Colonic mucosa (tissue), 4 donors: ENCODE data around the gene CAMK1D. TPM values are rescaled to one million over a fixed set of nuclear protein-coding genes. Genes with fewer than 3 reads are reported as not detected.
A peak's percentile ranks its signal among the peaks of the same experiment; 100 is the strongest.
"Not testable (repeated sequence)": the region's sequence is repeated elsewhere in the genome, so short reads cannot be mapped to it uniquely, and the experiment has no call there.

Experiments used
- DNase-seq: peaks from one replicate; pipeline ENCODE4 v3.0.0-alpha.2; 2020
- H3K27ac ChIP-seq: fragments of 200-600 bp; one replicate; pipeline ENCODE4 v1.8.0; 2021
- H3K27me3 ChIP-seq: fragments of 200-600 bp; one replicate; pipeline ENCODE4 v1.8.0; 2021
- H3K36me3 ChIP-seq: fragments of 200-600 bp; one replicate; pipeline ENCODE4 v1.8.0; 2021
- H3K4me1 ChIP-seq: fragments of 200-600 bp; one replicate; pipeline ENCODE4 v1.8.0; 2021; ENCODE audit warnings: mild to moderate bottlenecking
- H3K4me3 ChIP-seq: fragments of 200-600 bp; one replicate; pipeline ENCODE4 v1.8.0; 2021
- H3K9ac ChIP-seq, 2 donors: one replicate each; pipeline ENCODE4 v1.7.0; 2013; ENCODE audit warnings: control low read depth in 2 of 2, low read depth in 2 of 2, low read length in 2 of 2
- H3K9me3 ChIP-seq: fragments of 200-600 bp; one replicate; pipeline ENCODE4 v1.8.0; 2021
- intact Hi-C: fragments of 100-400 bp; cut with DNase I; formaldehyde crosslinking; loops from one replicate; pipeline ENCODE4 v1.14.1; 2022
- total RNA-seq, 2 donors: library from RNA; stranded (reverse); fragmentation: NEBNext Ultra II Directional in 1 of 2; extraction: Animal tissue kit (Norgen Biotek cat#: 25700) in 1 of 2; gene quantifications; one replicate each; pipeline ENCODE4 v1.2.1, GENCODE V29; 2021
- TF ChIP-seq, protein P1 (sequence below): fragments of 200-600 bp; IDR thresholded peaks from one replicate; pipeline ENCODE4 v1.8.0; 2022; ENCODE audit warnings: antibody characterized with exemption, mild to moderate bottlenecking
- donor health status: healthy.
- donor health status: DM: no; HTN: no; CAD: no.
- donor health status: DM: no; HTN: no; CAD: no.

Gene CAMK1D
- total RNA-seq, 2 donors from 2014 or later, result 21.3 to 29.7 TPM

DNA sequence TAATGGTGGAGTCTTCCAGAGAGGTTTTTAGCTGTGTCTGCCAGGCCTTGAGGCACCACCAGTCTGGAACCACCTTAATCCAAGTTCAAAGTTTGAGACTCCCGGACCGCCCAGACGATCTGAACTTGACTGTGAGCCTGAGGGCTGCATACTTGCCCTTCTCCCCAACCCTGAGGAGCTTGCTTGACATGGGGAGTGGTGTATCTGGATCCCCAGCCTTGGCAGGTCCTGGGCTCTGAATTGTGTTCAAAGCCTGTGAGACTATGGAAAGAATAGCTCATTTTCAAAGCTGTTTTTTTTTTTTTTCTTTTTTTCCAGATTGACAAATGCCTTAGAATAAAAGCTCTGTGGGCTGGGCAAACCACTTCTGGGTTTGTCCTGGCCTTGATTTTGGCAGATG, 22.3 kb upstream of the CAMK1D start:
- DNase-seq, result no peak
- intact Hi-C loops, result no loop called here
- TF ChIP-seq, protein P1, sequence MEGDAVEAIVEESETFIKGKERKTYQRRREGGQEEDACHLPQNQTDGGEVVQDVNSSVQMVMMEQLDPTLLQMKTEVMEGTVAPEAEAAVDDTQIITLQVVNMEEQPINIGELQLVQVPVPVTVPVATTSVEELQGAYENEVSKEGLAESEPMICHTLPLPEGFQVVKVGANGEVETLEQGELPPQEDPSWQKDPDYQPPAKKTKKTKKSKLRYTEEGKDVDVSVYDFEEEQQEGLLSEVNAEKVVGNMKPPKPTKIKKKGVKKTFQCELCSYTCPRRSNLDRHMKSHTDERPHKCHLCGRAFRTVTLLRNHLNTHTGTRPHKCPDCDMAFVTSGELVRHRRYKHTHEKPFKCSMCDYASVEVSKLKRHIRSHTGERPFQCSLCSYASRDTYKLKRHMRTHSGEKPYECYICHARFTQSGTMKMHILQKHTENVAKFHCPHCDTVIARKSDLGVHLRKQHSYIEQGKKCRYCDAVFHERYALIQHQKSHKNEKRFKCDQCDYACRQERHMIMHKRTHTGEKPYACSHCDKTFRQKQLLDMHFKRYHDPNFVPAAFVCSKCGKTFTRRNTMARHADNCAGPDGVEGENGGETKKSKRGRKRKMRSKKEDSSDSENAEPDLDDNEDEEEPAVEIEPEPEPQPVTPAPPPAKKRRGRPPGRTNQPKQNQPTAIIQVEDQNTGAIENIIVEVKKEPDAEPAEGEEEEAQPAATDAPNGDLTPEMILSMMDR, result no peak
- Histone ChIP-seq H3K4me1 (no peaks in the 10 kb centered on the region), H3K27ac (no peak overlapping the region), H3K27me3 (no peaks in the 10 kb centered on the region), H3K9me3 (no peaks in the 10 kb centered on the region), H3K4me3 (no peak overlapping the region), H3K9ac (no peak overlapping the region), H3K36me3 (no peaks in the 10 kb centered on the region)

DNA sequence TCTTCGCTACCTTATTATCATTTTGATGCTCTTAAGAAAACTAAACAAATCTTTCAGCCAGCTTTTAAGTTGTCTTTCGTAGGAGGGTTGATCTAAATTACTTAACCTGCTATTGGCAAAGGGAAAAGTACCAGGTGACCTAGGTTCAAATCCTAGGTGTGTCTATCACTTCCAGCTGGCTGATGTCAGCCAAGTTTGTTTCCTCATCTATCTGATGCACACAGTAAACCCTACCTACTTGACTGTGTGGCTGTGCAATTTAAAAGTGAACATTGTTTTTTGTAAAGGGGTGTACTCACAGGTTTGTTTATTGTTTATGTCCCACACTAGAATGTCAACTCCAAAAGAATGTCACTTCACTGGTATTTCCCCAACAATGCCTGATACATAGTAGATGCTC, 21.9 kb upstream of the CAMK1D start:
- Histone ChIP-seq H3K27ac (no peak overlapping the region), H3K4me3 (no peak overlapping the region), H3K9ac (no peak overlapping the region), H3K9me3 (no peaks in the 10 kb centered on the region), H3K4me1 (no peaks in the 10 kb centered on the region), H3K36me3 (no peaks in the 10 kb centered on the region), H3K27me3 (no peaks in the 10 kb centered on the region)
- TF ChIP-seq, protein P1, result no peak
- DNase-seq, result no peak
- intact Hi-C loops, result no loop called here

- H3K9me3 ChIP-seq, H3K36me3 ChIP-seq, intact Hi-C loops, H3K4me1 ChIP-seq, H3K9ac ChIP-seq, DNase-seq, H3K4me3 ChIP-seq, H3K27me3 ChIP-seq, H3K27ac ChIP-seq: not testable (repeated sequence)
These were observed 21.0 kb upstream of the CAMK1D start for GRCh38 chr10:12328312-12328711.

DNA sequence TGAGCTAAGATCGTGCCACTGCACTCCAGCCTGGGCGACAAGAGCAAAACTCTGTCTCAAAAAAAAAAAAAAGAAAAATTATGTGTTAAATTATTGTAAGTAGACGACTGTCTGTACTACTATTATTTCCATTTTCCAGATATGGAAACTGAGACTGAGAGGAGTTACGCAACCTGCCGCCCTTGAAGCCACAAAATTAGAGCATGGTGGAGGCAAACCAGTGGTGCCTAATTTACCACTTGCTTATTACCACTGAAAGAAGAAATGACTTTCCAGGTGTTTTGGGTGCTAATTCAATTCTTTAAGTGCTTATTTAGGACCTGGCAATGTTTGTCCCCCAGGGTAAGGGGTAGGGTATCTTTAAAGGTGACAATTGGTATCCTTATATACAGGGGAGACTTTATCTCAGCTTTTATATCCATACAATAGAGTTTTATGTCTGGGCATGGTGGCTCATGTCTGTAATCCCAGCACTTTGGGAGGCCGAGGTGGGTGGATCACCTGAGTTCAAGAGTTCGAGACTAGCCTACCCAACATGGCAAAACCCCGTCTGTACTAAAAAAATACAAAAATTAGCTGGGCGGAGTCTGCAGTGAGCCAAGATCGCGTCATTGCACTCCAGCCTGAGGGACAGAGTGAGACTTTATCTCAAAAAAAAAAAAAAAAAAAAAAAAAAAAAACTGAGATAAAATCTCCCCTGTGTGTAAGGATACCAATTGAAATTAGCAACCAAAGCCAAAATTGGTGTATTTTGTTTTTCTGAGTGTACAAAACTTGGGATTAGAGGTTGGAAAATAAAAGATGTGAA, 16.6 kb upstream of the CAMK1D start:
- no peak for DNase-seq
- Histone ChIP-seq H3K4me1 (no peaks in the 10 kb centered on the region), H3K27ac (no peak overlapping the region), H3K9me3 (no peaks in the 10 kb centered on the region), H3K36me3 (no peaks in the 10 kb centered on the region), H3K9ac (no peak overlapping the region), H3K27me3 (no peaks in the 10 kb centered on the region), H3K4me3 (no peak overlapping the region)
- TF ChIP-seq, protein P1, result no peak
- intact Hi-C loops, result no loop called here

- H3K4me1 ChIP-seq, result no peaks in the 10 kb centered on the region
- intact Hi-C loops, result no loop called here
- no peaks in the 10 kb centered on the region for H3K27me3 ChIP-seq
- DNase-seq, result peak; percentile 26
- H3K27ac ChIP-seq, result no peak overlapping the region
- H3K9ac ChIP-seq, result no peak overlapping the region
- no peaks in the 10 kb centered on the region for H3K9me3 ChIP-seq
- H3K36me3 ChIP-seq, result no peaks in the 10 kb centered on the region
- TF ChIP-seq, protein P1, result no peak
- no peak overlapping the region for H3K4me3 ChIP-seq
These were observed 15.8 kb upstream of the CAMK1D start for GRCh38 chr10:12333380-12334185.

GRCh38 chr10:12334186-12334530, 15.2 kb upstream of the CAMK1D start:
- no peaks in the 10 kb centered on the region for H3K36me3 ChIP-seq
- no peaks in the 10 kb centered on the region for H3K9me3 ChIP-seq
- H3K27me3 ChIP-seq, result no peaks in the 10 kb centered on the region
- intact Hi-C loops, result no loop called here
- H3K4me1 ChIP-seq, result no peaks in the 10 kb centered on the region
- H3K27ac ChIP-seq, result no peak overlapping the region
- TF ChIP-seq, protein P1, result no peak
- no peak for DNase-seq
- no peak overlapping the region for H3K9ac ChIP-seq
- H3K4me3 ChIP-seq, result no peak overlapping the region

GRCh38 chr10:12335169-12335568, 14.2 kb upstream of the CAMK1D start:
- H3K9me3 ChIP-seq, intact Hi-C loops, H3K27ac ChIP-seq, H3K27me3 ChIP-seq, H3K4me3 ChIP-seq, H3K9ac ChIP-seq, H3K4me1 ChIP-seq, H3K36me3 ChIP-seq, DNase-seq: not testable (repeated sequence)
